HepG2 (cell line): ENCODE results near the gene TASOR2. TPM values are rescaled to one million over a fixed set of nuclear protein-coding genes. Genes with fewer than 3 reads are reported as not detected.

Experiments
- ATAC-seq: fragments of 200-7000 bp; cut with Tn5 transposase; 3 replicates; pipeline ENCODE4 v1.9.1; 2020; ENCODE audit warnings: mild to moderate bottlenecking, moderate library complexity
- BruUV-seq: library from RNA; stranded (reverse); fragments of 400-500 nt; replicated peaks from 2 replicates; lab custom pipeline; 2021; lab: Mats Ljungman, UMichigan
- CTCF ChIA-PET: fragments of 300-600 bp; formaldehyde crosslinking; extraction: SDS; loops from one replicate; lab custom pipeline; 2021; ENCODE audit warnings: low total read pairs, inconsistent platforms, low intra/inter-chr PET ratio; lab: Yijun Ruan, JAX
- POLR2A ChIA-PET: fragments of 350-600 bp; sonication (Branson Sonifier 250); formaldehyde crosslinking; loops from one replicate; lab custom pipeline; 2020; ENCODE audit warnings: antibody characterized with exemption, inconsistent platforms; lab: Yijun Ruan, JAX
- DNase-seq: peaks from one replicate; pipeline ENCODE4 v3.0.0-alpha.2; 2015; ENCODE audit warnings: low spot score
- FAIRE-seq: peaks from 3 replicates; lab custom pipeline; 2011; peaks lifted over from hg19 to GRCh38; lab: Jason Lieb, UNC
- H2AFZ ChIP-seq: one replicate; pipeline ENCODE4 v1.6.1; 2011; ENCODE audit warnings: low read length, inconsistent platforms
- H3K27ac ChIP-seq: fragments of 300-600 bp; 3 replicates; pipeline ENCODE4 v1.8.0; 2011; ENCODE audit warnings: mixed run types, mild to moderate bottlenecking, mixed read lengths, low read length, inconsistent platforms; ENCODE audit not compliant: insufficient read depth; ENCODE audit errors: extremely low read length
- H3K27me3 ChIP-seq, 2 experiments: fragments of 200-600 bp in 1 of 2; 2 replicates in 1 of 2; 3 replicates in 1 of 2; pipeline versions ENCODE4 v1.6.0 to v1.8.0; 2011; ENCODE audit warnings: low read length in 2 of 2, mild to moderate bottlenecking in 2 of 2, moderate library complexity in 2 of 2, inconsistent platforms in 1 of 2; ENCODE audit not compliant: insufficient read depth in 2 of 2, control insufficient read depth in 1 of 2
- H3K36me3 ChIP-seq, 2 experiments: fragments of 200-600 bp in 1 of 2; replicated peaks in 1 of 2; 2 replicates in 1 of 2; 3 replicates in 1 of 2; pipeline versions ENCODE4 v1.5.1 to v1.8.0; 2011; ENCODE audit warnings: low read length in 2 of 2, inconsistent platforms in 1 of 2; ENCODE audit not compliant: insufficient read depth in 2 of 2, control insufficient read depth in 1 of 2
- H3K4me1 ChIP-seq: 2 replicates; pipeline ENCODE4 v1.5.1; 2012; ENCODE audit warnings: low read length, inconsistent platforms; ENCODE audit not compliant: insufficient read depth
- H3K4me2 ChIP-seq: 2 replicates; pipeline ENCODE4 v1.6.0; 2011; ENCODE audit warnings: low read depth, low read length, inconsistent platforms
- H3K4me3 ChIP-seq, 3 experiments: fragments of 200-600 bp in 1 of 3; sonication (generic), shearing (Covaris generic) in 1 of 3; replicated peaks in 1 of 3; 2 replicates each; pipeline ENCODE4 v1.5.1; 2011 to 2016; ENCODE audit warnings: low read length in 3 of 3, inconsistent platforms in 2 of 3, low read depth in 2 of 3, mild to moderate bottlenecking in 2 of 3, control low read depth in 1 of 3, mixed read lengths in 1 of 3; ENCODE audit not compliant: insufficient read depth in 1 of 3
- H3K79me2 ChIP-seq: one replicate; pipeline ENCODE4 v1.6.1; 2011; ENCODE audit warnings: low read length, inconsistent platforms; ENCODE audit not compliant: insufficient read depth
- H3K9ac ChIP-seq: 2 replicates; pipeline ENCODE4 v1.6.0; 2011; ENCODE audit warnings: mild to moderate bottlenecking, low read depth, low read length, inconsistent platforms; ENCODE audit not compliant: insufficient read depth
- H3K9me3 ChIP-seq: 2 replicates; pipeline ENCODE4 v1.5.1; 2012; ENCODE audit warnings: mild to moderate bottlenecking, low read length
- H4K20me1 ChIP-seq: 2 replicates; pipeline ENCODE4 v1.6.0; 2011; ENCODE audit warnings: inconsistent platforms, mild to moderate bottlenecking, low read length, moderate library complexity; ENCODE audit not compliant: insufficient read depth
- GLMP ChIP-seq: sonication (generic); formaldehyde crosslinking; IDR thresholded peaks from 2 replicates; pipeline ENCODE4 v1.9.0; 2021; ENCODE audit warnings: missing genetic modification reagents, mild to moderate bottlenecking, borderline replicate concordance
- HMG20A ChIP-seq: IDR thresholded peaks from 2 replicates; pipeline ENCODE4 v1.6.1; 2016; ENCODE audit warnings: borderline replicate concordance
- NFYB ChIP-seq: sonication (generic); formaldehyde crosslinking; IDR thresholded peaks from 2 replicates; pipeline ENCODE4 v1.4.0; 2020; ENCODE audit warnings: missing genetic modification reagents
- TCF7L2 ChIP-seq: IDR thresholded peaks from 2 replicates; pipeline ENCODE4 v1.6.1; 2011; ENCODE audit warnings: mild to moderate bottlenecking, low read depth, low read length, moderate library complexity
- ZGPAT ChIP-seq: IDR thresholded peaks from 2 replicates; pipeline ENCODE4 v1.6.1; 2016; ENCODE audit warnings: mild to moderate bottlenecking
- ZNF205 ChIP-seq: IDR thresholded peaks from 2 replicates; pipeline ENCODE4 v1.6.1; 2018; ENCODE audit warnings: missing biosample characterization, missing genetic modification reagents
- WGBS: methylation state at CpG from one replicate; pipeline ENCODE4 v1.1.6; 2017; ENCODE audit warnings: low lambda C conversion rate; 5-methylcytosine and 5-hydroxymethylcytosine counted together
- in situ Hi-C: cut with HindIII; loops from 2 replicates; pipeline ENCODE4 v1.10.0; 2017; ENCODE audit warnings: low pct_unique_long_range_greater_than_20kb; ENCODE audit not compliant: extremely low pct_ligation_motif_present
- intact Hi-C: fragments of 100-400 bp; cut with micrococcal nuclease; formaldehyde crosslinking; loops from one replicate; pipeline ENCODE4 v1.10.0; 2022; ENCODE audit not compliant: unreplicated experiment
- polyA plus RNA-seq, 8 experiments: library from polyadenylated mRNA; depleted of rRNA in 3 of 8; stranded (reverse) in 7 of 8; unstranded in 1 of 8; fragments of >200 nt; fragmentation: Illumina TruSeq in 4 of 8; extraction: Trizol in 4 of 8; gene quantifications; 2 replicates each; pipeline versions ENCODE4 v1.2.1 to v1.2.3, GENCODE V29; 2011 to 2016; ENCODE audit warnings: low read depth in 4 of 8, missing spikeins in 1 of 8, mixed read lengths in 1 of 8; ENCODE audit not compliant: insufficient read depth in 1 of 8
- total RNA-seq, 5 experiments: library from RNA; depleted of rRNA; stranded (reverse); fragments of >200 nt; fragmentation: Illumina TruSeq; extraction: Trizol; gene quantifications; 2 replicates each; pipeline ENCODE4 v1.2.3, GENCODE V29; 2016; ENCODE audit warnings: low read depth in 1 of 5
- TF ChIP-seq, protein P1 (sequence below): sonication (generic); formaldehyde crosslinking; IDR thresholded peaks from 2 replicates; pipeline ENCODE4 v1.4.0; 2020; ENCODE audit warnings: missing genetic modification reagents, mild to moderate bottlenecking, borderline replicate concordance

TASOR2 gene
- total and polyA plus RNA-seq, 2 of the 13 experiments (the other 11 are each of a cell fraction or from before 2014, with no cell fraction given) = 24.2 to 55.3 TPM

- H2AFZ ChIP-seq = no peak overlapping the region
- no peaks in the 10 kb centered on the region for H3K9me3 ChIP-seq
- BruUV-seq = no TSS peak
- no peak for FAIRE-seq
- ATAC-seq = no peak
- H3K27ac ChIP-seq = no peak overlapping the region
- no peak overlapping the region for H3K4me2 ChIP-seq
- no peaks in the 10 kb centered on the region for H3K27me3 ChIP-seq
- peaks cover 1 to 4% of the 10 kb centered on the region in 2 experiments; a peak in 1 of 5 replicates for H3K36me3 ChIP-seq
- no peak overlapping the region for H3K4me3 ChIP-seq
- intact Hi-C loops = no loop called here
- TF ChIP-seq GLMP (CRISPR knock-in tag) (no peak), NFYB (no peak), ZNF205 (no peak), TCF7L2 (no peak), HMG20A (no peak), ZGPAT (CRISPR knock-in tag) (no peak)
- TF ChIP-seq, protein P1, sequence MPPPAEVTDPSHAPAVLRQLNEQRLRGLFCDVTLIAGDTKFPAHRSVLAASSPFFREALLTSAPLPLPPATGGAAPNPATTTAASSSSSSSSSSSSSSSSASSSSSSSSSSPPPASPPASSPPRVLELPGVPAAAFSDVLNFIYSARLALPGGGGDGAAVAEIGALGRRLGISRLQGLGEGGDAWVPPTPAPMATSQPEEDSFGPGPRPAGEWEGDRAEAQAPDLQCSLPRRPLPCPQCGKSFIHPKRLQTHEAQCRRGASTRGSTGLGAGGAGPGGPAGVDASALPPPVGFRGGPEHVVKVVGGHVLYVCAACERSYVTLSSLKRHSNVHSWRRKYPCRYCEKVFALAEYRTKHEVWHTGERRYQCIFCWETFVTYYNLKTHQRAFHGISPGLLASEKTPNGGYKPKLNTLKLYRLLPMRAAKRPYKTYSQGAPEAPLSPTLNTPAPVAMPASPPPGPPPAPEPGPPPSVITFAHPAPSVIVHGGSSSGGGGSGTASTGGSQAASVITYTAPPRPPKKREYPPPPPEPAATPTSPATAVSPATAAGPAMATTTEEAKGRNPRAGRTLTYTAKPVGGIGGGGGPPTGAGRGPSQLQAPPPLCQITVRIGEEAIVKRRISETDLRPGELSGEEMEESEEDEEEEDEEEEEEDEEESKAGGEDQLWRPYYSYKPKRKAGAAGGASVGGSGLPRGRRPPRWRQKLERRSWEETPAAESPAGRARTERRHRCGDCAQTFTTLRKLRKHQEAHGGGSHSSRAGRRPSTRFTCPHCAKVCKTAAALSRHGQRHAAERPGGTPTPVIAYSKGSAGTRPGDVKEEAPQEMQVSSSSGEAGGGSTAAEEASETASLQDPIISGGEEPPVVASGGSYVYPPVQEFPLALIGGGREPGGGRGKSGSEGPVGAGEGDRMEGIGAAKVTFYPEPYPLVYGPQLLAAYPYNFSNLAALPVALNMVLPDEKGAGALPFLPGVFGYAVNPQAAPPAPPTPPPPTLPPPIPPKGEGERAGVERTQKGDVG (CRISPR knock-in tag) = 0 out of 2 replicates have a peak, but pooled peaks have one; percentile 26
- no peak for DNase-seq
- no peaks in the 10 kb centered on the region for H3K79me2 ChIP-seq
- in situ Hi-C loops = no loop called here
- 97% methylated on average over 11 of the region's 11 CpGs for WGBS
- ChIA-PET CTCF (no interaction called here), POLR2A (interaction anchor here (1.1 to 1.3 kb wide), 2 partner anchors 9 to 33 kb away, joined by 3 read pairs; partner anchors contain the start of gene TASOR2)
- H3K4me1 ChIP-seq = peaks cover 29% of the 10 kb centered on the region
- no peaks in the 10 kb centered on the region for H4K20me1 ChIP-seq
- no peak overlapping the region for H3K9ac ChIP-seq
Measured at GRCh38 chr10:5651388-5651764, 33.3 kb upstream of the TASOR2 start.
